CD8-positive, alpha-beta memory T cell (primary cell): ENCODE data around the gene SPDYE16. TPM values are rescaled to one million over a fixed set of nuclear protein-coding genes. Genes with fewer than 3 reads are reported as not detected.
A peak's percentile ranks its signal among the peaks of the same experiment; 100 is the strongest.
"Not testable (repeated sequence)": the region's sequence is repeated elsewhere in the genome, so short reads cannot be mapped to it uniquely, and the experiment has no call there.

ENCODE experiments used
- CTCF ChIA-PET: fragments of 350-600 bp; sonication (Branson Sonifier 250); formaldehyde crosslinking; loops from one replicate; lab custom pipeline; 2021; ENCODE audit warnings: antibody characterized with exemption; lab: Charles Lee
- POLR2A ChIA-PET: fragments of 350-600 bp; sonication (Branson Sonifier 250); formaldehyde crosslinking; loops from one replicate; lab custom pipeline; 2021; ENCODE audit warnings: antibody characterized with exemption; lab: Charles Lee
- DNase-seq, 5 donors: peaks; one replicate each; pipeline versions ENCODE4 v3.0.0 to v3.0.0-alpha.2; 2020 to 2022; ENCODE audit warnings: mixed read lengths in 1 of 5
- H3K27ac ChIP-seq: one replicate; pipeline ENCODE4 v1.7.0; 2013; ENCODE audit warnings: low read depth, mild to moderate bottlenecking, low read length, moderate library complexity
- H3K27me3 ChIP-seq: 2 replicates; pipeline ENCODE4 v1.7.0; 2013; ENCODE audit warnings: low read length, mild to moderate bottlenecking; ENCODE audit not compliant: insufficient read depth, poor library complexity, severe bottlenecking
- H3K36me3 ChIP-seq: 2 replicates; pipeline ENCODE4 v1.7.0; 2013; ENCODE audit warnings: mild to moderate bottlenecking, low read length, moderate library complexity; ENCODE audit not compliant: insufficient read depth
- H3K4me1 ChIP-seq: 2 replicates; pipeline ENCODE4 v1.7.0; 2013; ENCODE audit warnings: mild to moderate bottlenecking, low read length, moderate library complexity; ENCODE audit not compliant: insufficient read depth
- H3K4me3 ChIP-seq: 2 replicates; pipeline ENCODE4 v1.7.0; 2013; ENCODE audit warnings: mild to moderate bottlenecking, low read length
- H3K9me3 ChIP-seq: 2 replicates; pipeline ENCODE4 v1.7.0; 2013; ENCODE audit warnings: mild to moderate bottlenecking, low read length
- H3K27ac Mint-ChIP-seq, 8 donors: one replicate each; pipeline ENCODE4 v1.8.0; 2020 to 2021; ENCODE audit warnings: mixed read lengths in 8 of 8, mild to moderate bottlenecking in 6 of 8, inconsistent platforms in 3 of 8, moderate library complexity in 3 of 8
- H3K27me3 Mint-ChIP-seq, 2 donors: one replicate each; pipeline ENCODE4 v1.8.0; 2020 to 2021; ENCODE audit warnings: mixed read lengths in 2 of 2, mild to moderate bottlenecking in 1 of 2, moderate library complexity in 1 of 2
- H3K36me3 Mint-ChIP-seq, 3 donors: one replicate each; pipeline ENCODE4 v1.8.0; 2020 to 2021; ENCODE audit warnings: mixed read lengths in 3 of 3, inconsistent platforms in 1 of 3, mild to moderate bottlenecking in 1 of 3
- H3K4me1 Mint-ChIP-seq, 3 donors: one replicate each; pipeline ENCODE4 v1.8.0; 2020 to 2021; ENCODE audit warnings: mixed read lengths in 3 of 3, inconsistent platforms in 1 of 3, mild to moderate bottlenecking in 1 of 3
- H3K4me3 Mint-ChIP-seq, 7 donors: one replicate each; pipeline ENCODE4 v1.8.0; 2020 to 2021; ENCODE audit warnings: mixed read lengths in 7 of 7, mild to moderate bottlenecking in 6 of 7, moderate library complexity in 4 of 7, inconsistent platforms in 2 of 7
- H3K9me3 Mint-ChIP-seq, 5 donors: one replicate each; pipeline ENCODE4 v1.8.0; 2020 to 2022; ENCODE audit warnings: mixed read lengths in 5 of 5, mild to moderate bottlenecking in 3 of 5, moderate library complexity in 2 of 5, inconsistent platforms in 1 of 5
- polyA plus RNA-seq: library from polyadenylated mRNA; unstranded; fragments of 300-500 nt; fragmentation: Illumina TruSeq; gene quantifications from one replicate; pipeline ENCODE4 v1.2.3, GENCODE V29; 2021
- total RNA-seq, 2 experiments: library from RNA; stranded (reverse); gene quantifications; one replicate each; pipeline ENCODE4 v1.2.3, GENCODE V29; 2021

The SPDYE16 gene
- total RNA-seq (under 1 TPM; 0.20 to 0.42 TPM), polyA plus RNA-seq (0.13 TPM)

GRCh38 chr7:76543197-76543596 is at the start of gene SPDYE16:
Gene SPDYE16 (minus strand): TSS chr7:76543297. CDS start chr7:76541459, 1,838 bp downstream.
- CTCF ChIA-PET = not testable (repeated sequence)

GRCh38 chr7:76592694-76593093 is 49.6 kb upstream of the SPDYE16 start:
- CTCF ChIA-PET, DNase-seq: not testable (repeated sequence)

More at GRCh38 chr7:76543197-76543596, at the start of gene SPDYE16:
- H3K27ac Mint-ChIP-seq, H3K36me3 ChIP-seq, H3K4me3 ChIP-seq, H3K9me3 Mint-ChIP-seq, H3K36me3 Mint-ChIP-seq, H3K27ac ChIP-seq, H3K4me1 ChIP-seq, H3K27me3 Mint-ChIP-seq, DNase-seq, H3K4me1 Mint-ChIP-seq, H3K9me3 ChIP-seq, H3K27me3 ChIP-seq, H3K4me3 Mint-ChIP-seq, POLR2A ChIA-PET: not testable (repeated sequence)

GRCh38 chr7:76591602-76592304 is 48.7 kb upstream of the SPDYE16 start:
- H3K27me3 Mint-ChIP-seq, H3K4me3 Mint-ChIP-seq, CTCF ChIA-PET, DNase-seq, H3K36me3 ChIP-seq, H3K9me3 Mint-ChIP-seq, H3K36me3 Mint-ChIP-seq, H3K27ac Mint-ChIP-seq, H3K9me3 ChIP-seq, H3K27ac ChIP-seq, POLR2A ChIA-PET, H3K4me1 ChIP-seq, H3K4me3 ChIP-seq, H3K27me3 ChIP-seq: not testable (repeated sequence)
- H3K4me1 Mint-ChIP-seq = peaks cover 29 to 37% (median 34%) of the 10 kb centered on the region in 3 donors

More at GRCh38 chr7:76592694-76593093, 49.6 kb upstream of the SPDYE16 start:
- H3K27me3 ChIP-seq, H3K27ac Mint-ChIP-seq, H3K36me3 ChIP-seq, POLR2A ChIA-PET, H3K9me3 ChIP-seq, H3K36me3 Mint-ChIP-seq, H3K9me3 Mint-ChIP-seq, H3K27ac ChIP-seq, H3K4me1 ChIP-seq, H3K4me3 ChIP-seq, H3K27me3 Mint-ChIP-seq, H3K4me3 Mint-ChIP-seq: not testable (repeated sequence)
- peaks cover 29 to 37% (median 34%) of the 10 kb centered on the region in 3 donors for H3K4me1 Mint-ChIP-seq

GRCh38 chr7:76591033-76591432 is 47.9 kb upstream of the SPDYE16 start:
- H3K9me3 ChIP-seq, H3K4me3 Mint-ChIP-seq, DNase-seq, H3K4me1 ChIP-seq, H3K4me3 ChIP-seq, H3K9me3 Mint-ChIP-seq, H3K27me3 ChIP-seq, H3K27ac ChIP-seq, H3K27me3 Mint-ChIP-seq, CTCF ChIA-PET, H3K36me3 Mint-ChIP-seq, H3K36me3 ChIP-seq, POLR2A ChIA-PET: not testable (repeated sequence)
- peak overlapping the region in 1 of 8 donors; percentile 12 for H3K27ac Mint-ChIP-seq
- H3K4me1 Mint-ChIP-seq = peaks cover 27 to 36% (median 33%) of the 10 kb centered on the region in 3 donors

- H3K4me1 ChIP-seq, CTCF ChIA-PET, H3K36me3 ChIP-seq, H3K36me3 Mint-ChIP-seq, H3K9me3 ChIP-seq, POLR2A ChIA-PET, H3K27me3 ChIP-seq, DNase-seq, H3K27ac ChIP-seq, H3K4me3 ChIP-seq, H3K9me3 Mint-ChIP-seq, H3K27me3 Mint-ChIP-seq: not testable (repeated sequence)
- Mint-ChIP-seq H3K4me1 (peaks cover 29 to 45% (median 44%) of the 10 kb centered on the region in 3 donors), H3K4me3 (peak overlapping the region in 1 of 7 donors; percentile 26), H3K27ac (peak overlapping the region in 2 of 8 donors; percentile 41 to 79)
Observed at GRCh38 chr7:76588586-76588985, 45.5 kb upstream of the SPDYE16 start.

- H3K27me3 Mint-ChIP-seq, H3K4me3 ChIP-seq, H3K27ac ChIP-seq, H3K36me3 Mint-ChIP-seq, DNase-seq, H3K9me3 ChIP-seq, H3K4me1 ChIP-seq, POLR2A ChIA-PET, H3K36me3 ChIP-seq, H3K27me3 ChIP-seq, CTCF ChIA-PET, H3K9me3 Mint-ChIP-seq: not testable (repeated sequence)
- H3K4me1 Mint-ChIP-seq = peaks cover 37 to 57% (median 57%) of the 10 kb centered on the region in 3 donors
- H3K27ac Mint-ChIP-seq = peak overlapping the region in 4 of 8 donors; percentile 10 to 35 (median 18)
- H3K4me3 Mint-ChIP-seq = peak overlapping the region in 2 of 7 donors; percentile 7 to 48
Observed at GRCh38 chr7:76586585-76587315, 43.7 kb upstream of the SPDYE16 start.

- Mint-ChIP-seq H3K4me3 (peak overlapping the region in 4 of 7 donors; percentile 45 to 63 (median 55)), H3K27ac (peak overlapping the region in 7 of 8 donors; percentile 12 to 89 (median 77)), H3K4me1 (peaks cover 44 to 57% (median 57%) of the 10 kb centered on the region in 3 donors)
- H3K27me3 ChIP-seq, H3K36me3 ChIP-seq, POLR2A ChIA-PET, H3K27ac ChIP-seq, H3K4me3 ChIP-seq, H3K27me3 Mint-ChIP-seq, H3K9me3 Mint-ChIP-seq, CTCF ChIA-PET, H3K9me3 ChIP-seq, H3K4me1 ChIP-seq, H3K36me3 Mint-ChIP-seq, DNase-seq: not testable (repeated sequence)
Observed at GRCh38 chr7:76583636-76584281, 40.7 kb upstream of the SPDYE16 start.
